ENCODE measurements around the gene FNDC3A.
"Not testable (repeated sequence)": the region's sequence is repeated elsewhere in the genome, so short reads cannot be mapped to it uniquely, and the experiment has no call there.

Gene FNDC3A

GRCh38 chr13:49044008-49044407 lies 68.3 kb downstream of the FNDC3A start:
- no peak for DNase-seq

- DNase-seq = no peak
Measured at GRCh38 chr13:49044836-49045235, 69.1 kb downstream of the FNDC3A start.

GRCh38 chr13:49046002-49046401 lies 70.3 kb downstream of the FNDC3A start:
- DNase-seq = no peak

- DNase-seq = no peak
Measured at GRCh38 chr13:49046519-49046918, 70.8 kb downstream of the FNDC3A start.

GRCh38 chr13:49052813-49053212 lies 77.1 kb downstream of the FNDC3A start:
- DNase-seq = no peak

- no peak for DNase-seq
Measured at GRCh38 chr13:49053215-49053614, 77.5 kb downstream of the FNDC3A start.

- no peak for DNase-seq
Measured at GRCh38 chr13:49053906-49054305, 78.2 kb downstream of the FNDC3A start.

GRCh38 chr13:49055021-49055420 lies 79.3 kb downstream of the FNDC3A start:
- no peak for DNase-seq

- DNase-seq = no peak
Measured at GRCh38 chr13:49057176-49057575, 81.5 kb downstream of the FNDC3A start.

- no peak for DNase-seq
Measured at GRCh38 chr13:49058761-49059160, 83.0 kb downstream of the FNDC3A start.

- no peak for DNase-seq
Measured at GRCh38 chr13:49060678-49061387, 85.1 kb downstream of the FNDC3A start.

- DNase-seq = not testable (repeated sequence)
Measured at GRCh38 chr13:49061388-49061752, 85.7 kb downstream of the FNDC3A start.

GRCh38 chr13:49062297-49062896 lies 86.7 kb downstream of the FNDC3A start:
- DNase-seq = no peak

GRCh38 chr13:49063011-49063410 lies 87.3 kb downstream of the FNDC3A start:
- no peak for DNase-seq

GRCh38 chr13:49063497-49063896 lies 87.8 kb downstream of the FNDC3A start:
- no peak for DNase-seq

- no peak for DNase-seq
Measured at GRCh38 chr13:49064476-49064875, 88.8 kb downstream of the FNDC3A start.

GRCh38 chr13:49066856-49067255 lies 91.1 kb downstream of the FNDC3A start:
- DNase-seq = no peak

GRCh38 chr13:49068498-49068897 lies 92.8 kb downstream of the FNDC3A start:
- DNase-seq = not testable (repeated sequence)

- DNase-seq = not testable (repeated sequence)
Measured at GRCh38 chr13:49070021-49070420, 94.3 kb downstream of the FNDC3A start.

- no peak for DNase-seq
Measured at GRCh38 chr13:49071341-49071937, 95.7 kb downstream of the FNDC3A start.

GRCh38 chr13:49082653-49083536 lies 107.2 kb downstream of the FNDC3A start:
- DNase-seq = no peak

GRCh38 chr13:49084961-49085360 lies 109.2 kb downstream of the FNDC3A start:
- no peak for DNase-seq

- DNase-seq = no peak
Measured at GRCh38 chr13:49086722-49087121, 111.0 kb downstream of the FNDC3A start.

Measured in activated T-cell treated with anti-CD3 and anti-CD28 coated beads, Interleukin-2, amount 50 U/mL, for 48 hours (primary cell).